H9 (cell line): ENCODE measurements around the gene TPSAB1. TPM values are rescaled to one million over a fixed set of nuclear protein-coding genes. Genes with fewer than 3 reads are reported as not detected.

Experiments
- DNase-seq: peaks from one replicate; pipeline ENCODE4 v3.0.0-alpha.2; 2017
- H2AFZ ChIP-seq: one replicate; pipeline ENCODE4 v1.6.1; 2013; ENCODE audit warnings: mild to moderate bottlenecking, low read length, control low read depth, moderate library complexity
- H2AK5ac ChIP-seq: 2 replicates; pipeline ENCODE4 v1.6.1; 2013; ENCODE audit warnings: low read length, control low read depth, mixed read lengths; ENCODE audit not compliant: insufficient read length
- H2BK120ac ChIP-seq: one replicate; pipeline ENCODE4 v1.6.1; 2013; ENCODE audit warnings: low read depth, mild to moderate bottlenecking, low read length, control low read depth, inconsistent platforms; ENCODE audit not compliant: poor library complexity, severe bottlenecking
- H2BK12ac ChIP-seq: 2 replicates; pipeline ENCODE4 v1.6.1; 2013; ENCODE audit warnings: low read length, control low read depth, mixed read lengths, low read depth; ENCODE audit not compliant: insufficient read length
- H2BK15ac ChIP-seq: 2 replicates; pipeline ENCODE4 v1.6.1; 2013; ENCODE audit warnings: low read depth, low read length, control low read depth
- H2BK20ac ChIP-seq: one replicate; pipeline ENCODE4 v1.6.1; 2013; ENCODE audit warnings: low read depth, mild to moderate bottlenecking, low read length, control low read depth, inconsistent platforms; ENCODE audit not compliant: poor library complexity, severe bottlenecking
- H2BK5ac ChIP-seq: 2 replicates; pipeline ENCODE4 v1.6.1; 2013; ENCODE audit warnings: low read length, control low read depth, mixed read lengths; ENCODE audit not compliant: insufficient read length
- H3K14ac ChIP-seq: 2 replicates; pipeline ENCODE4 v1.6.1; 2013; ENCODE audit warnings: low read length, control low read depth; ENCODE audit not compliant: insufficient read depth
- H3K18ac ChIP-seq: 2 replicates; pipeline ENCODE4 v1.6.1; 2013; ENCODE audit warnings: low read depth, mild to moderate bottlenecking, mixed read lengths, low read length, control low read depth; ENCODE audit not compliant: insufficient read length
- H3K23ac ChIP-seq: 2 replicates; pipeline ENCODE4 v1.6.1; 2013; ENCODE audit warnings: low read length, control low read depth, mixed read lengths, low read depth; ENCODE audit not compliant: insufficient read length
- H3K23me2 ChIP-seq: 2 replicates; pipeline ENCODE4 v1.6.1; 2013; ENCODE audit warnings: low read depth, mild to moderate bottlenecking, mixed read lengths, low read length, control low read depth; ENCODE audit not compliant: insufficient read length, poor library complexity, severe bottlenecking
- H3K27ac ChIP-seq: 2 replicates; pipeline ENCODE4 v1.5.1; 2013; ENCODE audit warnings: low read length, control low read depth, mixed read lengths, low read depth; ENCODE audit not compliant: insufficient read length
- H3K27me3 ChIP-seq: 2 replicates; pipeline ENCODE4 v1.6.1; 2013; ENCODE audit warnings: low read length, control low read depth, inconsistent platforms; ENCODE audit not compliant: insufficient read depth
- H3K4ac ChIP-seq: 2 replicates; pipeline ENCODE4 v1.6.1; 2013; ENCODE audit warnings: low read depth, mild to moderate bottlenecking, control low read depth, inconsistent platforms, low read length, moderate library complexity
- H3K4me1 ChIP-seq: 2 replicates; pipeline ENCODE4 v1.6.1; 2013; ENCODE audit warnings: low read length, control low read depth, inconsistent platforms; ENCODE audit not compliant: insufficient read depth
- H3K4me2 ChIP-seq: 2 replicates; pipeline ENCODE4 v1.6.1; 2013; ENCODE audit warnings: low read length, control low read depth, mixed read lengths; ENCODE audit not compliant: insufficient read length, insufficient read depth
- H3K56ac ChIP-seq: 2 replicates; pipeline ENCODE4 v1.6.1; 2013; ENCODE audit warnings: low read depth, mild to moderate bottlenecking, mixed read lengths, low read length, control low read depth; ENCODE audit not compliant: insufficient read length
- H3K79me1 ChIP-seq: 2 replicates; pipeline ENCODE4 v1.6.1; 2013; ENCODE audit warnings: low read depth, mild to moderate bottlenecking, moderate library complexity, low read length, control low read depth, inconsistent platforms; ENCODE audit not compliant: insufficient read depth, poor library complexity, severe bottlenecking
- H3K79me2 ChIP-seq: 2 replicates; pipeline ENCODE4 v1.6.1; 2013; ENCODE audit warnings: low read length, control low read depth, inconsistent platforms; ENCODE audit not compliant: insufficient read depth
- H3K9ac ChIP-seq: 2 replicates; pipeline ENCODE4 v1.6.1; 2013; ENCODE audit warnings: low read length, control low read depth, mixed read lengths; ENCODE audit not compliant: insufficient read length; ENCODE audit errors: extremely low read depth
- H3K9me3 ChIP-seq: one replicate; pipeline ENCODE4 v1.6.1; 2013; ENCODE audit warnings: low read depth, low read length, inconsistent platforms; ENCODE audit not compliant: control insufficient read depth
- H3T11ph ChIP-seq: one replicate; pipeline ENCODE4 v1.6.1; 2013; ENCODE audit warnings: mild to moderate bottlenecking, low read length, control low read depth, inconsistent platforms
- H4K20me1 ChIP-seq: one replicate; pipeline ENCODE4 v1.6.1; 2013; ENCODE audit not compliant: control insufficient read depth, insufficient read length, insufficient read depth
- H4K5ac ChIP-seq: 2 replicates; pipeline ENCODE4 v1.6.1; 2013; ENCODE audit warnings: low read depth, mild to moderate bottlenecking, mixed read lengths, low read length, control low read depth; ENCODE audit not compliant: insufficient read length
- H4K8ac ChIP-seq: replicated peaks from 2 replicates; pipeline ENCODE4 v1.6.1; 2013; ENCODE audit warnings: low read length, control low read depth, mixed read lengths, low read depth; ENCODE audit not compliant: insufficient read length
- H4K91ac ChIP-seq: 2 replicates; pipeline ENCODE4 v1.6.1; 2013; ENCODE audit warnings: low read depth, mild to moderate bottlenecking, moderate library complexity, mixed read lengths, low read length, control low read depth; ENCODE audit not compliant: insufficient read length
- H3K27ac Mint-ChIP-seq, 3 experiments: 2 replicates in 2 of 3; 3 replicates in 1 of 3; pipeline ENCODE4 v1.8.0; 2020 to 2021; ENCODE audit warnings: mixed read lengths in 3 of 3, mild to moderate bottlenecking in 1 of 3, moderate library complexity in 1 of 3
- H3K27me3 Mint-ChIP-seq: 2 replicates; pipeline ENCODE4 v1.8.0; 2021; ENCODE audit warnings: low read depth, mild to moderate bottlenecking, moderate library complexity, mixed read lengths
- H3K36me3 Mint-ChIP-seq, 3 experiments: 2 replicates in 2 of 3; 3 replicates in 1 of 3; pipeline ENCODE4 v1.8.0; 2020 to 2021; ENCODE audit warnings: low read depth in 3 of 3, mixed read lengths in 3 of 3; ENCODE audit not compliant: insufficient read depth in 1 of 3
- H3K4me1 Mint-ChIP-seq, 2 experiments: 2 replicates each; pipeline ENCODE4 v1.8.0; 2020; ENCODE audit warnings: mixed read lengths in 2 of 2
- H3K4me3 Mint-ChIP-seq, 2 experiments: 2 replicates in 1 of 2; 3 replicates in 1 of 2; pipeline ENCODE4 v1.8.0; 2020 to 2021; ENCODE audit warnings: mild to moderate bottlenecking in 2 of 2, mixed read lengths in 2 of 2, moderate library complexity in 1 of 2
- H3K9me3 Mint-ChIP-seq, 2 experiments: 2 replicates in 1 of 2; 3 replicates in 1 of 2; pipeline ENCODE4 v1.8.0; 2020; ENCODE audit warnings: mild to moderate bottlenecking in 2 of 2, mixed read lengths in 2 of 2, moderate library complexity in 1 of 2
- WGBS: extraction: QIAGEN DNeasy Blood & Tissue Kit; methylation state at CpG from one replicate; pipeline ENCODE4 v1.1.7; 2013; ENCODE audit warnings: missing lambda C conversion rate, low lambda C conversion rate, mixed read lengths; ENCODE audit not compliant: insufficient read length; ENCODE audit errors: extremely low coverage; 5-methylcytosine and 5-hydroxymethylcytosine counted together
- total RNA-seq: library from RNA; stranded (reverse); gene quantifications from 2 replicates; pipeline ENCODE4 v1.2.1, GENCODE V29; 2021
- TF ChIP-seq, protein P1 (sequence below): fragments of 200-600 bp; sonication (generic); conservative IDR thresholded peaks from 3 replicates; pipeline ENCODE4 v1.8.0; 2021; ENCODE audit warnings: antibody characterized with exemption, mild to moderate bottlenecking

TPSAB1 gene
- total RNA-seq, 1 experiment from 2014 or later = not detected

DNA sequence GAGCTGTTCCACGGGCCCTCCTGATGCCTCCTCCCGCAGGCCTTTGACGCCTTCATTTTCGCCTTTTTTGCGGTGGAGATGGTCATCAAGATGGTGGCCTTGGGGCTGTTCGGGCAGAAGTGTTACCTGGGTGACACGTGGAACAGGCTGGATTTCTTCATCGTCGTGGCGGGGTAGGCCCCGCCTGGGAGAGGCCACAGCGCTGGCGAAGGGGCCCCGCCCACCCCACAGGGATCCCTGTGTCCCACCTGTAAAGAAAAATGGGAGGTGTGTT, 45.2 kb upstream of the TPSAB1 start:
- peaks cover 2% of the 10 kb centered on the region for H4K20me1 ChIP-seq
- H3K18ac ChIP-seq = no peak overlapping the region
- H3K4me1 ChIP-seq = no peaks in the 10 kb centered on the region
- no peak overlapping the region for H3T11ph ChIP-seq
- H3K14ac ChIP-seq = no peak overlapping the region
- no peak overlapping the region for H3K4me2 ChIP-seq
- Mint-ChIP-seq H3K27me3 (no peaks in the 10 kb centered on the region), H3K27ac (no peak overlapping the region), H3K4me1 (peaks cover 4 to 15% of the 10 kb centered on the region in 2 experiments; a peak in 3 of 4 replicates), H3K4me3 (no peak overlapping the region), H3K9me3 (no peaks in the 10 kb centered on the region), H3K36me3 (peaks cover 0 to 4% (median 0%) of the 10 kb centered on the region in 3 experiments; a peak in 3 of 7 replicates)
- H2AFZ ChIP-seq = no peak overlapping the region
- H4K8ac ChIP-seq = no peak overlapping the region
- H3K9ac ChIP-seq = no peak overlapping the region
- no peak overlapping the region for H3K56ac ChIP-seq
- H4K5ac ChIP-seq = no peak overlapping the region
- no peak overlapping the region for H2BK5ac ChIP-seq
- H2BK120ac ChIP-seq = no peak overlapping the region
- H3K23me2 ChIP-seq = peaks cover 2% of the 10 kb centered on the region
- no peak overlapping the region for H3K4ac ChIP-seq
- no peak overlapping the region for H4K91ac ChIP-seq
- no peaks in the 10 kb centered on the region for H3K9me3 ChIP-seq
- no peak overlapping the region for H2AK5ac ChIP-seq
- H2BK12ac ChIP-seq = no peak overlapping the region
- TF ChIP-seq, protein P1, sequence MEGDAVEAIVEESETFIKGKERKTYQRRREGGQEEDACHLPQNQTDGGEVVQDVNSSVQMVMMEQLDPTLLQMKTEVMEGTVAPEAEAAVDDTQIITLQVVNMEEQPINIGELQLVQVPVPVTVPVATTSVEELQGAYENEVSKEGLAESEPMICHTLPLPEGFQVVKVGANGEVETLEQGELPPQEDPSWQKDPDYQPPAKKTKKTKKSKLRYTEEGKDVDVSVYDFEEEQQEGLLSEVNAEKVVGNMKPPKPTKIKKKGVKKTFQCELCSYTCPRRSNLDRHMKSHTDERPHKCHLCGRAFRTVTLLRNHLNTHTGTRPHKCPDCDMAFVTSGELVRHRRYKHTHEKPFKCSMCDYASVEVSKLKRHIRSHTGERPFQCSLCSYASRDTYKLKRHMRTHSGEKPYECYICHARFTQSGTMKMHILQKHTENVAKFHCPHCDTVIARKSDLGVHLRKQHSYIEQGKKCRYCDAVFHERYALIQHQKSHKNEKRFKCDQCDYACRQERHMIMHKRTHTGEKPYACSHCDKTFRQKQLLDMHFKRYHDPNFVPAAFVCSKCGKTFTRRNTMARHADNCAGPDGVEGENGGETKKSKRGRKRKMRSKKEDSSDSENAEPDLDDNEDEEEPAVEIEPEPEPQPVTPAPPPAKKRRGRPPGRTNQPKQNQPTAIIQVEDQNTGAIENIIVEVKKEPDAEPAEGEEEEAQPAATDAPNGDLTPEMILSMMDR = no peak
- H3K79me1 ChIP-seq = no peaks in the 10 kb centered on the region
- H3K23ac ChIP-seq = no peak overlapping the region
- WGBS = no CpG with 5 or more reads among the region's 14 CpGs
- no peak overlapping the region for H2BK20ac ChIP-seq
- no peak overlapping the region for H3K27ac ChIP-seq
- no peak for DNase-seq
- H3K27me3 ChIP-seq = no peaks in the 10 kb centered on the region
- H3K79me2 ChIP-seq = no peaks in the 10 kb centered on the region
- no peak overlapping the region for H2BK15ac ChIP-seq
